GM19240 (cell line): Measurements from ENCODE around the gene RNPEP.
"Not testable (repeated sequence)": the region's sequence is repeated elsewhere in the genome, so short reads cannot be mapped to it uniquely, and the experiment has no call there.

Experiments used
- DNase-seq: peaks from one replicate; pipeline ENCODE4 v3.0.0; 2011; ENCODE audit warnings: low spot score; ENCODE audit not compliant: insufficient read length

Gene RNPEP

DNA sequence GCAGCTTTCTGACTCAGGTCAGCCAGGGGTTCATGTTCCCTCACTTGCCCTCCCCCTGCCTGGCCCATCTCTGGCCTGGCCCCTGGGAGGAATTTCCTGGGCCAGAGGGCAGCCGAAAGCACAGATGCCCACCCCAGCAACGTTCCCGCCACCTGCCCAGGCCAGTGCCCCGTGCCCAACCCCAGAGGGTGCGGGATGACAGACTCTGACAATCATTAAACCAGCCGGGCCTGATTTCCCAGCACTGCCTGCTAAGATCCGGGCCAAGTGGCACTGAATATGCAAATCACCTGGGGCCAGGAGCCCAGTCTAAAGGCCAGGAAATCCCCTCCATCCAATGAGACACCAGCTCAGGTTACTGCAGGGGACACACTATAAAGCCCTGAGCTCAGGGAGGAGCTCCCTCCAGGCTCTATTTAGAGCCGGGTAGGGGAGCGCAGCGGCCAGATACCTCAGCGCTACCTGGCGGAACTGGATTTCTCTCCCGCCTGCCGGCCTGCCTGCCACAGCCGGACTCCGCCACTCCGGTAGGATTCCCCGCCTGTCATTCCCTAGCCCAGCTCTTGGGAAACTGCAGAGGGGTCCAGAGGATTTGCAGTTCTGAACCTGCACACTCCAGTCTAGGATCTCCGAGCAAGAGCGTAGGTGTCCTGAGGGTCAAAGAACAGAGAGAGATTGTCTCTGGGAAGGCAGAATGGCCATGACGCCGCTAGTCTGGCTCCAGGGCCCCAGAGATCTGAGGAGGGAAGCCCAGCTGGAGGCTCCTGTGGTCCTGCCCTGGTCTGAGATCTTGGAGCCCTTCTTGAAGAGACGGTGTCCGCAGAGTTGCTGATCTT is 27.9 kb downstream of the RNPEP start, which contains the start of gene ELF3:
TSS of gene ELF3 (plus strand) at position 408 of the 836 bp plus-strand sequence. CDS start 550 bp downstream, outside the sequence.
- DNase-seq, result peak; percentile 77

DNA sequence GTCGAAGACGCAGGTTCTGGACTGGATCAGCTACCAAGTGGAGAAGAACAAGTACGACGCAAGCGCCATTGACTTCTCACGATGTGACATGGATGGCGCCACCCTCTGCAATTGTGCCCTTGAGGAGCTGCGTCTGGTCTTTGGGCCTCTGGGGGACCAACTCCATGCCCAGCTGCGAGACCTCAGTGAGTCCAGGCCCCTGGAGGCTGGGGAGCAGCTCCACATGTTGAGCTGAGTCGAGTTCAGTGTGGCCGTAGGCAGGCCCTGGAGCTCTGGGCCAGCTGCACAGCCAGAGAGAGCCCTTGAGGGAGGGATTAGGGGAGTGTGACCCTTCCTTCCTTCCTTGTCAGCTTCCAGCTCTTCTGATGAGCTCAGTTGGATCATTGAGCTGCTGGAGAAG is 29.5 kb downstream of the RNPEP start:
- no peak for DNase-seq

DNA sequence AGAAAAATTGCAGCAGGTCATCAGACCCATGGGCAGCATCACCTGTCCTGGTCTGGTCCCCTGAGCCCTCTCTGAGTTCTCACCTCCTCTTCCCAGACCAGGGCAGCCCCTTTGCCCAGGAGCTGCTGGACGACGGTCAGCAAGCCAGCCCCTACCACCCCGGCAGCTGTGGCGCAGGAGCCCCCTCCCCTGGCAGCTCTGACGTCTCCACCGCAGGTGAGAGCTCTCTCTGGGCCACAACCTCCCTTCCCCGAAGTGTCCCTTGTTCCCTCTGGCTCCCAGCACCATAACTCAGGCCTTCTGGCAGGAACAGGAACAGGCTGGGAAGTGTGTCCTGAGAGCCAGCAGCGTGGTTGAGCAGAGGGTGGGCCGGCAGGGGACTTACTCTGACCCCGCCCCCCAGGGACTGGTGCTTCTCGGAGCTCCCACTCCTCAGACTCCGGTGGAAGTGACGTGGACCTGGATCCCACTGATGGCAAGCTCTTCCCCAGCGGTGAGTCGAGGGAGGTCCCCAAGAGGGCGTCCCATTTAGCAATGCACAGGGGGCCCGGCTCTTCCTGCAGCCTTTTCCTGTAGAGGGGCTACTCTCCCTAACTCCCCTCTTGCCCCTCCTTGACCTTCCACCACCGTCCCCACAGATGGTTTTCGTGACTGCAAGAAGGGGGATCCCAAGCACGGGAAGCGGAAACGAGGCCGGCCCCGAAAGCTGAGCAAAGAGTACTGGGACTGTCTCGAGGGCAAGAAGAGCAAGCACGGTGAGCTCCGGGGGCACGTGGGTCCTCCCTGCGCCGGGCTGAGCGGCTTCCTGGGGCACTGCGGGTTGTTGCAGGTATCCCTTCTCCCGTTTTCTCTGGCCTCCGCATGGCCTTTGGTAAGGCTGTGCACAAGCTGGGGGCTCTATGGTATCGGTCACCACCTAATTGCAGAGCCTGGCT is 30.4 kb downstream of the RNPEP start:
- no peak for DNase-seq

DNA sequence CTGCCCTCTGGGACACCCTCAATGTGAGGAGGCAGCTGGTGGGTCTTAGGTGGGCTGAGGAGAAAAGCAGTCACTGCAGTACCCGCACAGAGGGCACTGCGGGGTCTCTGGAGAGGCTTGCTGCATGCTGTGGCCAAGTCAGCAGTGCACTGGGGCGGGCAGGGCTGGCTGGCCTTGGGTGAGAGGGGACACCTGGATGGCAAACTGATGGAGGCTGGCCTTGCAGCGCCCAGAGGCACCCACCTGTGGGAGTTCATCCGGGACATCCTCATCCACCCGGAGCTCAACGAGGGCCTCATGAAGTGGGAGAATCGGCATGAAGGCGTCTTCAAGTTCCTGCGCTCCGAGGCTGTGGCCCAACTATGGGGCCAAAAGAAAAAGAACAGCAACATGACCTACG is 31.2 kb downstream of the RNPEP start:
- DNase-seq, result no peak

DNA sequence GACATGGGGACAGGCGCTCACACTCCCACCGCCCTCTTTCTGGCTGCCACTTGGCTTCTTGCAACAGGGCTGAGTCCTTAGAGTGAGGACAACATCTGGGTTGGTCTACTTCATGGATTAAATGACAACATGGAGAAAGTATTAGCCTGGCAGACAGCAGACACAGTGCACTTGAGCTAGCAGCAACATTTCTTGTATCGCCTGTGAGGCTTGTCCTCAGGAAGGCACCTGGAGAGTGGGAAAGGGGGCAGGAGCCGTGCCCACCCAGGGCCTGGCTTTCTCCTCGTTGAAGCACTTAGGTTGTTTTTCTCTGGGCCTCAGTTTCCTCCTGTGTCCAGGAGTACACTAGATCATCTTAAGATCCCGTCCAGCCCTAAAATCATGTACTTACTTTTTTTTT is 31.6 kb downstream of the RNPEP start:
- no peak for DNase-seq

DNA sequence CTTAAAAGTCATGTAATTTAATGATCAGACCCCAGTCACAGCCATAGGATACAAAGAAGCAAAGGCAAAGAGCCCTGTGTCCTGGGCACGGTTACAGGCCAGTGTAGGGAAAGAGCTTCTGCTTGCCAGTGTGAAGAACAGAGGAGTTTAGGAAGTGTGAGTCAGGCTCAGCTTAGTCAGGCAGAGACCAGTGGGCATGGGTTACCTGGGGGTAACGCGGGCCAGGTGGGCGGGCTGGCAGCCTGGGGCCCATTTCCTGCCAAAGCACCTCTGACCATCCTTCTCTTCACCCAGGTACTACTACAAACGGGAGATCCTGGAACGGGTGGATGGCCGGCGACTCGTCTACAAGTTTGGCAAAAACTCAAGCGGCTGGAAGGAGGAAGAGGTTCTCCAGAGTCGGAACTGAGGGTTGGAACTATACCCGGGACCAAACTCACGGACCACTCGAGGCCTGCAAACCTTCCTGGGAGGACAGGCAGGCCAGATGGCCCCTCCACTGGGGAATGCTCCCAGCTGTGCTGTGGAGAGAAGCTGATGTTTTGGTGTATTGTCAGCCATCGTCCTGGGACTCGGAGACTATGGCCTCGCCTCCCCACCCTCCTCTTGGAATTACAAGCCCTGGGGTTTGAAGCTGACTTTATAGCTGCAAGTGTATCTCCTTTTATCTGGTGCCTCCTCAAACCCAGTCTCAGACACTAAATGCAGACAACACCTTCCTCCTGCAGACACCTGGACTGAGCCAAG is 32.6 kb downstream of the RNPEP start:
- DNase-seq, result no peak

DNA sequence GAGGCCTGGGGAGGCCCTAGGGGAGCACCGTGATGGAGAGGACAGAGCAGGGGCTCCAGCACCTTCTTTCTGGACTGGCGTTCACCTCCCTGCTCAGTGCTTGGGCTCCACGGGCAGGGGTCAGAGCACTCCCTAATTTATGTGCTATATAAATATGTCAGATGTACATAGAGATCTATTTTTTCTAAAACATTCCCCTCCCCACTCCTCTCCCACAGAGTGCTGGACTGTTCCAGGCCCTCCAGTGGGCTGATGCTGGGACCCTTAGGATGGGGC is 33.2 kb downstream of the RNPEP start:
- no peak for DNase-seq

DNA sequence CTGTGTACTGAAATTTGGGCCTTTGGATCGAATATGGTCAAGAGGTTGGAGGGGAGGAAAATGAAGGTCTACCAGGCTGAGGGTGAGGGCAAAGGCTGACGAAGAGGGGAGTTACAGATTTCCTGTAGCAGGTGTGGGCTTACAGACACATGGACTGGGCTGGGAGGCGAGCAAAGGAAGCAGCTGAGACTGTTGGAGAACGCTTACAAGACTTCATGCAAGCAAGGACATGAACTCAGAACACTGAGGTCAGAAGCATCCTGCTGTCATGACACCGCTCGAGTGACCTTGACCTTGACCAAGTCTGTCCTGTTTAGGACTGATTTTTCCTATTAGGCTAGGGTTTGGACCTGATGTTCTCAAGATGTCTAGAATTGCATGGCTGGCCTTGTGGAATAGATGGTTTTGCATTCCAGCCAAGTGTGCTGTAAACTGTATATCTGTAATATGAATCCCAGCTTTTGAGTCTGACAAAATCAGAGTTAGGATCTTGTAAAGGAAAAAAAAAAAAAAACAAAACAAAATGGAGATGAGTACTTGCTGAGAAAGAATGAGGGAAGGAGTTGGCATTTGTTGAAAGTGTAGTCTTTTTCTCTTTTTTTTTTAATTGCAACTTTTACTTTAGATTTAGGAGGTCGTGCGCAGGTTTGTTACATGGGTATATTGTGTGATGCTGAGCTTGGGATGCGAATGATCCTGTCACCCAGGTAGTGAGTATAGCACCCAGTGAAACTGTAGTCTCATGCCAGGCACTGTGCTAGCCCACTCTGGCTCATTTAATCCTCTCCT is 33.8 kb downstream of the RNPEP start:
- DNase-seq, result no peak

DNA sequence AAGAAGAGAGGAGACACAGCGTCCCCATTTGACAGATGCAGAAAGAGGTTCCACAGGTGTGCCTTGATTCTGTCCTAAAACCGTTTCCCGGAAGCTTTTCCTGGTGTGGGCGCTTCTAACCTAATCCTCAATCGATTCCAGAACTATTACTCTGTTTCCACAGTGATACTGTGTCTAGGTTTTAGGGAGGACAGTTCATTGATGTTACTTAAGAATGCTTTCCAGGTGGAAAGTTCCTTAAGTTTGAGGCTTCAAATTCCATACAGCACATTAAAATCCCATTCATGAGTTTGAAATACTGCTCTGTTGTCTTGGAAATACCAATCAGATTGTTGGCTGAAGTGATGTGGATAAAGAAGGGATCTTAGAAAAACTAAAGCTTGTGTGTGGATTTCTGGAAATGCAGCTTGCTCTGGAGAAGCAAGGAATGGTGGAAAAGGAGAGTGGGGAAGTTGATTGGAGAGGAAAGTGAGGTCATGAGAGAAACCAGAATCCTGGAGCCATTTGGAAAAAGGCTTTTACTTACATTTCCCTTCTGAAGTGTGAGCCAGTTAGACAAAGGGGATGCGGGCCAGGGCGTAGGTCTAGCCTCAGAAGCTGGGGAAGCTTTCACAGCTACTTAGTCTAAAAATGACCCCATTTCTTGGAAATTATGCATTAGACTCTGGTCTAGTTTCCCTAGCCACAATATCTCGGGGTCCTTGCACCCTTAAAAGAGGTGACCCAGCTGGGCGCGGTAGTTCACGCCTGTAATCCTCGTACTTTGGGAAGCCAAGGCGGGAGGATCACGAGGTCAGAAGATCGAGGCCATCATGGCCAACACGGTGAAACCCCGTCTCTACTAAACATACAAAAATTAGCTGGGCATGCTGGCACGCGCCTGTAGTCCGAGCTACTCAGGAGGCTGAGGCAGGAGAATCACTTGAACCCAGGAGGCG is 34.6 kb downstream of the RNPEP start:
- DNase-seq, result no peak

DNA sequence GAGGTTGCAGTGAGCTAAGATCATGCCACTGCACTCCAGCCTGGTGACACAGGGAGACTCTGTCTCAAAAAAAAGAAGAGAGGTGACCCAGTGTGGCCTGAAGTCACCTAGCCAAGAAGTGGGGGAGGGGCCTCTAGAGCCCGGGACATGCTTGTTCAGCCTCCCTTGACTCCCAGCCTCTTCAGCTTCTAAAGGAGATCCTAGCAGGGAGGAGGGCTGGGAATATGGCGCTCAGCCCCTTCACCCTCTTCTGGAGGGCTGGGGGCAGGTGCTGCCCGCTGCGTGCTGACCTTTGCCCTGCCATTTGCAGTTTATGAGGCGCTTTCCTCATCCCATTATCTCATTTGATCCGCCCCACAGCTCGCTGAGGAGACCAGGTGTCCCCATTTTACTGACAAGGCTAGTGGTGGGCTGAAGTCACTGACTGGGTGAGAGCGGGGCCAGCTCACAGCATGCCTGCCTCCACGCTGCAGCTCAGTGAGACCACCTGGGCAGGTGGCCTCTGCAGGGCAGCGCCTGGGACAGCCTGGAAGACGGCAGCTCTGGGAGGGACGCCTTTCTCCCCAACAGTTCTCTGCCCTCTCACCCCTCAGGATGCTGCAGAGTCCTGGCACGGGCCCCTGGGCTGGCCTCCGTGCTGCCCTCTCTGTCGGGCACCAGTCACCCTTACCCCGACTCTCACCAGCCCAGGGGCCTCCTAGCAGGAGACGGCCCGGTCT is 35.5 kb downstream of the RNPEP start:
- DNase-seq, result no peak

DNA sequence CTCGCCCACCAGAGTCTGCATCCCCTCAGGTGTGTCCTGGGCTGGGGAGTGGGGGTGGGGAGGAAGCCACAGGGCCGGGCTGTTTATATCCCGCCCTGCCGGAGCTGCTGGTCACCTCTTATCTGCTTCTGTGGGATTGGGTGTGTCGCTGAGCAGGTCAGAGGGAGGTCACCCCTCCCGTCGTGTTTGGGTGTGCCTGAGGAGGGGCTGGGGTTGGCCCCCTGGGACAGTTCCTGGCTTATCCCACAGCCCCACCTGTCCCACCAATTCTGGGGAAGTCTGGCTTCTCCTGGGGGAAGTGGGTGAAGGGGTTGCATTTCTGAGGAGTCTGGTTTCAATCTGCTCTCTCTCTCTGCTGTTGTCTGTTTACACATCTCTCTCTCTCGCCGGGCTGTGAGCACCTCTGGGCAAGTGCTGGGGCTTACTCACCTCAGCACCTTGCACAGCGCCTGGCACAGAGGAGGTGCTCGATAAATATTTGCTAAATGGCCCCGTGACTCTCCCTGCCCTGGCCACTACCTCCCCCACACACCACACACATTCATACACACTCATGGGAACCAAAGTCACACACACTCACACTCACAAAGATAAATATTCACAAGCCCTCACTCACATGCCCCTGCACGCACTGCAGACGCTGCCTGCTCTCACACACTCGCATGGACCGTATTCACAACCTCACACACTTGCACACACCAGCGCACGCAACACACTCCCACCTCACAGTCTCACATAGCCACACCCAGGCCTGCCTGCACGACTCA is 36.2 kb downstream of the RNPEP start:
- no peak for DNase-seq

DNA sequence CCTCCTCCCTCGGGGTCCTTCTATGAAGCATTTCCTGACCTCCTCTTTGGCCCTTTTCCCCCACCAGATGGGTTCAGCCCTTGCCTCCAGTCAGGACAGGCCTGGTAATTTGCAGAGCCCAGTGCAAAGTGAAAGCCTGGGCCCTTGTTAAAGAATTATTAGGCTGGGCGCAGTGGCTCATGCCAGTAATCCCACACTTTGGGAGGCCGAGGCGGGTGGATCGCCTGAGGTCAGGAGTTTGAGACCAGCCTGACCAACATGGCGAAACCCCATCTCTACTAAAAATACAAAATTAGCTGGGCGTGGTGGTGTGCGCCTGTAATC is 36.7 kb downstream of the RNPEP start:
- not testable (repeated sequence) for DNase-seq

DNA sequence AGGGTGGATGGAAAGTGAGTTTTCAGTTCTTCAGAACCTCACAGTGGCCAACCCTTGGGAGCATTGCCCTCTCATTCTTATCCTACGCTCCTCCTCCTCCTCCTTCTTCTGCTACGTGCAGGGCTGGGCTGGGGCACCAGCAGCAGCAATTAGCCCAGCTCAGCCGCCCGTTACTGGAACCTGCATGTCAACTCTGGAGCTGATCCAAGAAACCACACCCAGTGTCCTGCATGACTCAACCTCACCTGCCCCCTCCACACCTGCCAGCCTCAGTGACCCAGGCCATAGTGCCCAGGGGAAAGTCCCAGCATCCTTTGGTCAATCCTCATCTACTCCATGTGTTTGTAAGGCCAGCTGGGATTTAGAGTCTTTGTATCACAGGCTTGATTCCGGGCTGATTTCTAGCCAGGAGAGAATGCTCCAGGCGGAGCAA is 40.6 kb downstream of the RNPEP start:
- DNase-seq, result no peak

DNA sequence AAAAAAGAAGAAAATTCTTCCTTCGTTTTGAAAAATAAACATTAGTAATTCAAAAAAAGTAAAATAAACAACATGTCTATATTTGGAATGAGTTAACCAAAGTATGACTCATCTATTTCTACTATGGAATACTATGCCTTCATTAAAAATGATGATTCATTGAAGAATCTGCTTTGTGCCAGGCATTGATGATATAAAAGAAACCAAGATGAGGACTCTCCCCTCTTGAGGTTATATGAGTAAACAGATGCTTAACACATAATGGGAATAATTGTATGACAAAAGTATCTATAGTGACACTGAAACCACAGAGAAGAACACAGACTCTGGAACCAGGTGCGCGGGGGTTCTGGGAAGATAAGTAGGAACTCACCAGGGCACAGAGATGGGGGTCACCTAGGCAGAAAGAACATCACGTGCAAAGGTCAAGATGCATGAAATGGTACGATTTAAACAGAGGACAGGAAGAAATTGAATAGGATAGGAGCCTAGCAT is 46.8 kb downstream of the RNPEP start:
- DNase-seq, result no peak

DNA sequence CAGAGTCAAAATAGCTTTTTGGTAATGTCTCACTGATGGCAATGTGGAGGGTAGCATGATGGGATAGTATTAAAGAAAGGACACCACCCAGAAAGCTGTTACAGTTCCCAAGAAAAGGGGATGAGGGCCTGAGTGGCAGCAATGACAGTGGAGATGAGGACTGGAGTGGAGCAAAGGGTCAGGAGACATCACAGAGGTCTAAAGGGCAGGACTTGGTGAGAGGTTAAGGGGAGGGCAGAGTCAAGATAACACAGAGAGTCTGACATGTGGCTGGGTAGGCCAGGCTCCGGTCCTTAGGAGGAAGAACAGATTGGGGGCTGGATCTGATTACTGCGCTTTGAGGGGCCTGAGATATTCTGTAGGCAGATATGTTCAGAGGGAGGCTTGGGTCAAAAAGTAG is 47.3 kb downstream of the RNPEP start:
- no peak for DNase-seq

DNA sequence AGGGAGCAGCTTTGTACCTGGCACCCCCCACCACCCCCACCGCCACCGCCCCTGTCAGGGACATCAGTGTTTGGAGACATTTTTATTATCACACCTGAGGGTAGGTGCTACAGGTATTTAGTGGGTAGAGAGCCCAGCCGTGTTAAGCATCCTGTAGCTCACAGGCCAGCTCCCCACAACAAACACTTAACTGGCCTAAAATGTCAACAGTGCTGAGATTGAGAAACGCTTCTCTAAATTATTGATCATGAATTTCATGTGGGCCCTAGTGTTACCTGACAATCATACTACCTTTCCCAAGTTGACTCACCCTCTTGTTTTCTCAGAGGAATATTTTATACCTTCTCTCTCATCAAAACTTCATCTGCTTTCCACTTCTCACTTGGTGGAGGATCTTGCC is 49.3 kb downstream of the RNPEP start:
- no peak for DNase-seq

DNA sequence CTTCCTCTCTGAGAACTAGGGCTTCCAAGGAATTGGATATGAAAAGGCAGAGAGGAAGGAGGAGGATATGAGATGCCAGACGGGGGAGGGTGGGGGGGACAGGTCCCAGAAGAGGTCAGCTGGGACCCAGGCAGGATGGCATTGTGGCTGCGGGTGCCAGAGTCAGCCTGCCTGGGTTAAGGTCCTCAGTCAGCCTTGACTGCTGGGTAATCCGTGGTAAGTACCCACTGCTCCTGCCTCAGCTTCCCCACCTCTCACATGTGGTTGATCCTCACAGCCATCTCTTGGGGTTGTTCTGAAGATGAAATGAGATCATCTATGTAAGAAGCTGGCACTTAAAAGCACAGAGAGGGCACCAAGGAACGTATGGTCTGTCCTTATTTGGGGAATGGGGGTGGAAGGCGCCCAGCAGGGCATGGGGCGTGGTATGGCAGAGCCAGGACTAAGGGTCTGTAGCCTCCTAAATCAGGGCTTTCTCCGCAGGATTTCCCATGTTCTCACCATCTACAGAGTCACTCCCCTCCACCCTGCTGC is 51.8 kb downstream of the RNPEP start:
- no peak for DNase-seq
